ENCODE data around the gene MXI1.

- TF ChIP-seq TCF4 (CRISPR knock-in tag; IDR thresholded peaks at IDR 0.05; ENCODE audit: borderline replicate concordance): no peak
- no peak for TF ChIP-seq SNAI2 (CRISPR knock-in tag; IDR thresholded peaks at IDR 0.05)
Measured at GRCh38 chr10:110217662-110218008, 10.2 kb downstream of the MXI1 start.
